ENCODE measurements around the gene CAMTA1. TPM values are rescaled to one million over a fixed set of nuclear protein-coding genes. Genes with fewer than 3 reads are reported as not detected.

Gene CAMTA1
- total and polyA plus RNA-seq, 9 of the 15 experiments (the other 6 are each of a cell fraction or from before 2014, with no cell fraction given): 43.9 to 161 (median 65.9) TPM

GRCh38 chr1:7442036-7442435, 656.8 kb downstream of the CAMTA1 start (continued):
- TF ChIP-seq ZNF277 (CRISPR knock-in tag; IDR thresholded peaks at IDR 0.05; ENCODE audit: borderline replicate concordance): no peak
- TF ChIP-seq L3MBTL2 (IDR thresholded peaks at IDR 0.05): no peak
- no peak for TF ChIP-seq ZBTB1 (CRISPR knock-in tag; IDR thresholded peaks at IDR 0.05; ENCODE audit: borderline replicate concordance, low read depth)
- no peak for TF ChIP-seq POLR2AphosphoS5 (IDR thresholded peaks at IDR 0.05; ENCODE audit: control insufficient read depth, insufficient read depth, low read depth, low read length)
- no peak for TF ChIP-seq RCOR1 (IDR thresholded peaks at IDR 0.05; ENCODE audit: borderline replicate concordance in 1 of 2, low read depth in 2 of 2, low read length in 2 of 2)
- TF ChIP-seq ZNF280B (CRISPR knock-in tag; IDR thresholded peaks at IDR 0.05): no peak
- TF ChIP-seq ZNF143 (CRISPR knock-in tag; IDR thresholded peaks at IDR 0.05): no peak
- no peak for TF ChIP-seq PTRF (tag; IDR thresholded peaks at IDR 0.05)
- no peak for TF ChIP-seq KHSRP (IDR thresholded peaks at IDR 0.05)
- TF ChIP-seq POLR2H (tag; IDR thresholded peaks at IDR 0.05; ENCODE audit: low read depth): no peak
- no peak for TF ChIP-seq SMARCC2 (IDR thresholded peaks at IDR 0.05; ENCODE audit: low read depth)
